ENCODE data around the gene DTD2. TPM values are rescaled to one million over a fixed set of nuclear protein-coding genes. Genes with fewer than 3 reads are reported as not detected.
A peak's percentile ranks its signal among the peaks of the same experiment; 100 is the strongest.

The DTD2 gene
- total and polyA plus RNA-seq, 9 of the 15 experiments (the other 6 are each of a cell fraction or from before 2014, with no cell fraction given), result 3.8 to 24.1 (median 15.2) TPM

DNA sequence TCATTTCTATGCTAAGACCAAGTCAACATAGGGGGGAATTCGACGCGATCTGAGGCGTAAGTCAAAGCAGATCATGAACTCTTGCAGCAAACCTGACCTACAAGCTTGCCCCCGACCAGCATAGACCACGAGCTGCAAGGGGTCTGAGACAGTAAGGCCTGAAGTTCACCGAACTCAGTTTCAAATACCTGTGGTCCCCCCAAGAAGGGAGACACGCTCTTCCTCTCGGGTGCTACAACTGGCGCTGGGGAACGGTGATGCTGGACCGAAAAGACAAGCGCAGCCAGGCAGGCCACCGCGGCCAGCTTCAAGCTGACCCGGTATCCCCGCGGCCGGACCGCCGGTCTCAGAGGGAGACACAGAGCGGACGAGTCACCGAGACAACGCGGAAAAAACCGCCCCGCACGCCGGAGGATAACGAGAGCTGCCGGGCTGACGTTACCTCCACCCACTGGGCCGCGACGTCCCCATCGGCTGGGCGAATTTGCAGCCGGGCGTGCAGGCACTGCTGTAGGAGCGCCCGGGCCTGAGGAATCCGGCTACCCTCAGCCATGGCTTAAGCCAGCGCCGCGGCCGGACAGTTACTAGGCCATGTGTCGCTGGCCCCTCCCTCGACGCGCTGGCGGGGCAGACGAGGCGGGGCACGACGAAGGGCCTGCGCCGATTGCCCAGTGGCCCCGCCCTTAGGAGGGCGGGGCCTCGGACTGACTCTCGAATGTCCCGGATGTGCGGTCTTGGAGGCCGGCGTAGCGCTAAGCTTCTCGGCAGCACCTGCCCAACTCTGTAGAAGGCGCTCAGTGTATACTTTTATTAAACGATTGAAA, at the start of gene DTD2 (continued):
- TF ChIP-seq, protein P1, sequence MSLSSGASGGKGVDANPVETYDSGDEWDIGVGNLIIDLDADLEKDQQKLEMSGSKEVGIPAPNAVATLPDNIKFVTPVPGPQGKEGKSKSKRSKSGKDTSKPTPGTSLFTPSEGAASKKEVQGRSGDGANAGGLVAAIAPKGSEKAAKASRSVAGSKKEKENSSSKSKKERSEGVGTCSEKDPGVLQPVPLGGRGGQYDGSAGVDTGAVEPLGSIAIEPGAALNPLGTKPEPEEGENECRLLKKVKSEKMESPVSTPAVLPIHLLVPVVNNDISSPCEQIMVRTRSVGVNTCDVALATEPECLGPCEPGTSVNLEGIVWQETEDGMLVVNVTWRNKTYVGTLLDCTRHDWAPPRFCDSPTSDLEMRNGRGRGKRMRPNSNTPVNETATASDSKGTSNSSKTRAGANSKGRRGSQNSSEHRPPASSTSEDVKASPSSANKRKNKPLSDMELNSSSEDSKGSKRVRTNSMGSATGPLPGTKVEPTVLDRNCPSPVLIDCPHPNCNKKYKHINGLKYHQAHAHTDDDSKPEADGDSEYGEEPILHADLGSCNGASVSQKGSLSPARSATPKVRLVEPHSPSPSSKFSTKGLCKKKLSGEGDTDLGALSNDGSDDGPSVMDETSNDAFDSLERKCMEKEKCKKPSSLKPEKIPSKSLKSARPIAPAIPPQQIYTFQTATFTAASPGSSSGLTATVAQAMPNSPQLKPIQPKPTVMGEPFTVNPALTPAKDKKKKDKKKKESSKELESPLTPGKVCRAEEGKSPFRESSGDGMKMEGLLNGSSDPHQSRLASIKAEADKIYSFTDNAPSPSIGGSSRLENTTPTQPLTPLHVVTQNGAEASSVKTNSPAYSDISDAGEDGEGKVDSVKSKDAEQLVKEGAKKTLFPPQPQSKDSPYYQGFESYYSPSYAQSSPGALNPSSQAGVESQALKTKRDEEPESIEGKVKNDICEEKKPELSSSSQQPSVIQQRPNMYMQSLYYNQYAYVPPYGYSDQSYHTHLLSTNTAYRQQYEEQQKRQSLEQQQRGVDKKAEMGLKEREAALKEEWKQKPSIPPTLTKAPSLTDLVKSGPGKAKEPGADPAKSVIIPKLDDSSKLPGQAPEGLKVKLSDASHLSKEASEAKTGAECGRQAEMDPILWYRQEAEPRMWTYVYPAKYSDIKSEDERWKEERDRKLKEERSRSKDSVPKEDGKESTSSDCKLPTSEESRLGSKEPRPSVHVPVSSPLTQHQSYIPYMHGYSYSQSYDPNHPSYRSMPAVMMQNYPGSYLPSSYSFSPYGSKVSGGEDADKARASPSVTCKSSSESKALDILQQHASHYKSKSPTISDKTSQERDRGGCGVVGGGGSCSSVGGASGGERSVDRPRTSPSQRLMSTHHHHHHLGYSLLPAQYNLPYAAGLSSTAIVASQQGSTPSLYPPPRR (CRISPR knock-in tag; IDR thresholded peaks at IDR 0.05; ENCODE audit: borderline replicate concordance), result no peak
- TF ChIP-seq ZNF217 (CRISPR knock-in tag; IDR thresholded peaks at IDR 0.05) (no peak), SIRT6 (IDR thresholded peaks at IDR 0.05; ENCODE audit: low read depth, low read length) (no peak), NR4A1 (CRISPR knock-in tag; IDR thresholded peaks at IDR 0.05) (no peak), NR4A1 (tag; IDR thresholded peaks at IDR 0.05) (0 out of 2 replicates have a peak, but pooled peaks have one; percentile 18), GABPB1 (CRISPR knock-in tag; IDR thresholded peaks at IDR 0.05) (peak; percentile 61; the same call in 1 of the 2 replicates), DACH1 (IDR thresholded peaks at IDR 0.05; ENCODE audit: partially characterized antibody) (peak; percentile 11), ADNP (tag; IDR thresholded peaks at IDR 0.05) (no peak), KDM5B (IDR thresholded peaks at IDR 0.05; ENCODE audit: insufficient replicate concordance, low read depth, low read length) (peak; percentile 80), MED1 (CRISPR knock-in tag; IDR thresholded peaks at IDR 0.05; ENCODE audit: borderline replicate concordance) (no peak), HIVEP1 (CRISPR knock-in tag; IDR thresholded peaks at IDR 0.05) (no peak), ZC3H4 (CRISPR knock-in tag; IDR thresholded peaks at IDR 0.05; ENCODE audit: borderline replicate concordance) (no peak), KAT7 (CRISPR knock-in tag; IDR thresholded peaks at IDR 0.05; ENCODE audit: borderline replicate concordance) (peak; percentile 83; the same call in 1 of the 2 replicates)
- TF ChIP-seq, protein P2, sequence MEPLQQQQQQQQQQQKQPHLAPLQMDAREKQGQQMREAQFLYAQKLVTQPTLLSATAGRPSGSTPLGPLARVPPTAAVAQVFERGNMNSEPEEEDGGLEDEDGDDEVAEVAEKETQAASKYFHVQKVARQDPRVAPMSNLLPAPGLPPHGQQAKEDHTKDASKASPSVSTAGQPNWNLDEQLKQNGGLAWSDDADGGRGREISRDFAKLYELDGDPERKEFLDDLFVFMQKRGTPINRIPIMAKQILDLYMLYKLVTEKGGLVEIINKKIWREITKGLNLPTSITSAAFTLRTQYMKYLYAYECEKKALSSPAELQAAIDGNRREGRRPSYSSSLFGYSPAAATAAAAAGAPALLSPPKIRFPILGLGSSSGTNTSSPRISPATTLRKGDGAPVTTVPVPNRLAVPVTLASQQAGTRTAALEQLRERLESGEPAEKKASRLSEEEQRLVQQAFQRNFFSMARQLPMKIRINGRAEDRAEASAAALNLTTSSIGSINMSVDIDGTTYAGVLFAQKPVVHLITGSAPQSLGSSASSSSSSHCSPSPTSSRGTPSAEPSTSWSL (CRISPR knock-in tag; IDR thresholded peaks at IDR 0.05; ENCODE audit: borderline replicate concordance), result no peak
- TF ChIP-seq, protein P3, sequence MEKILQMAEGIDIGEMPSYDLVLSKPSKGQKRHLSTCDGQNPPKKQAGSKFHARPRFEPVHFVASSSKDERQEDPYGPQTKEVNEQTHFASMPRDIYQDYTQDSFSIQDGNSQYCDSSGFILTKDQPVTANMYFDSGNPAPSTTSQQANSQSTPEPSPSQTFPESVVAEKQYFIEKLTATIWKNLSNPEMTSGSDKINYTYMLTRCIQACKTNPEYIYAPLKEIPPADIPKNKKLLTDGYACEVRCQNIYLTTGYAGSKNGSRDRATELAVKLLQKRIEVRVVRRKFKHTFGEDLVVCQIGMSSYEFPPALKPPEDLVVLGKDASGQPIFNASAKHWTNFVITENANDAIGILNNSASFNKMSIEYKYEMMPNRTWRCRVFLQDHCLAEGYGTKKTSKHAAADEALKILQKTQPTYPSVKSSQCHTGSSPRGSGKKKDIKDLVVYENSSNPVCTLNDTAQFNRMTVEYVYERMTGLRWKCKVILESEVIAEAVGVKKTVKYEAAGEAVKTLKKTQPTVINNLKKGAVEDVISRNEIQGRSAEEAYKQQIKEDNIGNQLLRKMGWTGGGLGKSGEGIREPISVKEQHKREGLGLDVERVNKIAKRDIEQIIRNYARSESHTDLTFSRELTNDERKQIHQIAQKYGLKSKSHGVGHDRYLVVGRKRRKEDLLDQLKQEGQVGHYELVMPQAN (IDR thresholded peaks at IDR 0.05; ENCODE audit: borderline replicate concordance), result peak; percentile 53; the same call in 1 of the 2 replicates
- TF ChIP-seq, protein P4, sequence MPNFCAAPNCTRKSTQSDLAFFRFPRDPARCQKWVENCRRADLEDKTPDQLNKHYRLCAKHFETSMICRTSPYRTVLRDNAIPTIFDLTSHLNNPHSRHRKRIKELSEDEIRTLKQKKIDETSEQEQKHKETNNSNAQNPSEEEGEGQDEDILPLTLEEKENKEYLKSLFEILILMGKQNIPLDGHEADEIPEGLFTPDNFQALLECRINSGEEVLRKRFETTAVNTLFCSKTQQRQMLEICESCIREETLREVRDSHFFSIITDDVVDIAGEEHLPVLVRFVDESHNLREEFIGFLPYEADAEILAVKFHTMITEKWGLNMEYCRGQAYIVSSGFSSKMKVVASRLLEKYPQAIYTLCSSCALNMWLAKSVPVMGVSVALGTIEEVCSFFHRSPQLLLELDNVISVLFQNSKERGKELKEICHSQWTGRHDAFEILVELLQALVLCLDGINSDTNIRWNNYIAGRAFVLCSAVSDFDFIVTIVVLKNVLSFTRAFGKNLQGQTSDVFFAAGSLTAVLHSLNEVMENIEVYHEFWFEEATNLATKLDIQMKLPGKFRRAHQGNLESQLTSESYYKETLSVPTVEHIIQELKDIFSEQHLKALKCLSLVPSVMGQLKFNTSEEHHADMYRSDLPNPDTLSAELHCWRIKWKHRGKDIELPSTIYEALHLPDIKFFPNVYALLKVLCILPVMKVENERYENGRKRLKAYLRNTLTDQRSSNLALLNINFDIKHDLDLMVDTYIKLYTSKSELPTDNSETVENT (CRISPR knock-in tag; IDR thresholded peaks at IDR 0.05), result peak; percentile 47; the same call in 1 of the 2 replicates
